Heart left ventricle (tissue), 16 donors: Measurements from ENCODE around the gene COLEC11. TPM values are rescaled to one million over a fixed set of nuclear protein-coding genes. Genes with fewer than 3 reads are reported as not detected.
A peak's percentile ranks its signal among the peaks of the same experiment; 100 is the strongest.

Source experiments
- ATAC-seq, 4 donors: fragments of 200-7000 bp; cut with Tn5 transposase; one replicate each; pipeline ENCODE4 v1.9.1; 2020 to 2022; ENCODE audit warnings: moderate library complexity in 4 of 4, mild to moderate bottlenecking in 3 of 4, moderate number of reproducible peaks in 1 of 4
- DNase-seq, 5 donors: peaks; one replicate each; pipeline ENCODE4 v3.0.0-alpha.2; 2020
- H3K27ac ChIP-seq, 12 donors: fragments of 200-600 bp; sonication (generic) in 4 of 12; one replicate each; pipeline versions ENCODE4 v1.5.0 to v1.8.0; 2016 to 2022; ENCODE audit warnings: mild to moderate bottlenecking in 2 of 12
- H3K27me3 ChIP-seq, 9 donors: fragments of 200-600 bp; sonication (generic) in 2 of 9; one replicate each; pipeline versions ENCODE4 v1.5.1 to v1.8.0; 2016 to 2022; ENCODE audit warnings: mild to moderate bottlenecking in 3 of 9
- H3K36me3 ChIP-seq, 9 donors: fragments of 200-600 bp; sonication (generic) in 2 of 9; one replicate each; pipeline versions ENCODE4 v1.5.0 to v1.8.0; 2018 to 2022; ENCODE audit warnings: mild to moderate bottlenecking in 2 of 9
- H3K4me1 ChIP-seq, 12 donors: fragments of 200-600 bp; sonication (generic) in 4 of 12; one replicate each; pipeline versions ENCODE4 v1.5.0 to v1.8.0; 2016 to 2022; ENCODE audit warnings: mild to moderate bottlenecking in 3 of 12
- H3K4me3 ChIP-seq, 12 donors: fragments of 200-600 bp; sonication (generic) in 4 of 12; one replicate each; pipeline versions ENCODE4 v1.5.0 to v1.8.0; 2017 to 2022; ENCODE audit warnings: mild to moderate bottlenecking in 9 of 12, moderate library complexity in 4 of 12
- H3K9me3 ChIP-seq, 12 donors: fragments of 200-600 bp; sonication (generic) in 4 of 12; one replicate each; pipeline versions ENCODE4 v1.5.0 to v1.8.0; 2016 to 2022; ENCODE audit warnings: mild to moderate bottlenecking in 1 of 12
- CTCF ChIP-seq, 12 donors: fragments of 200-600 bp; sonication (generic) in 4 of 12; IDR thresholded peaks; one replicate each; pipeline versions ENCODE4 v1.5.0 to v1.8.0; 2018 to 2022; ENCODE audit warnings: antibody characterized with exemption in 12 of 12, mild to moderate bottlenecking in 5 of 12
- POLR2A ChIP-seq, 2 donors: fragments of 450-650 bp; IDR thresholded peaks; one replicate each; pipeline ENCODE4 v1.6.1; 2017; ENCODE audit warnings: antibody characterized with exemption in 2 of 2, mild to moderate bottlenecking in 2 of 2, moderate library complexity in 2 of 2
- WGBS, 4 donors: extraction: QIAGEN DNeasy Blood & Tissue Kit in 2 of 4; methylation state at CpG; one replicate each; pipeline versions ENCODE4 v1.1.5 to v1.1.7; 2013 to 2018; 5-methylcytosine and 5-hydroxymethylcytosine counted together
- intact Hi-C, 10 donors: fragments of 100-400 bp; cut with DNase I; formaldehyde crosslinking; loops; one replicate each; pipeline versions ENCODE4 v1.11.1 to v1.14.2; 2022
- polyA plus RNA-seq, 2 donors: library from polyadenylated mRNA; stranded (reverse); fragments of 200-250 nt; gene quantifications; one replicate each; pipeline ENCODE4 v1.2.3, GENCODE V29; 2013
- total RNA-seq, 9 donors: library from RNA; depleted of rRNA in 2 of 9; stranded (reverse); fragments of >200 nt in 2 of 9; fragmentation: NEBNext Ultra II Directional in 3 of 9; extraction: Animal tissue kit (Norgen Biotek cat#: 25700) in 3 of 9; gene quantifications; one replicate each; pipeline versions ENCODE4 v1.1.0 to v1.2.4, GENCODE V29; 2016 to 2023
- donor health status: ischemic (EF 13 %, LVEDD 7.1; RV severe dilation, severe dysfunction).
- donor health status: healthy with polysubstance abuse.
- donor health status: DM: no; HTN: yes; CAD: no.
- donor health status: DM: no; HTN: no; CAD: no.
- donor health status: ischemic (EF 25% LVEDD 6.9; RV normal size, moderate dysfunction).
- donor health status: ischemic (EF 25% LVEDD 5.7; RV mildly dilated, moderate dysfunction).
- donor health status: healthy.
- donor health status: DM: yes; HTN: yes; CAD: no.
- donor health status: ischemic (EF 35%, LVEDD 5.7; RV mildly dilated, moderate dysfunction).
- donor health status: nonischemic (EF 11% LVEDD 7.7; RV severe dilation, severe dysfunction).
- donor health status: DM: yes; HTN: yes; CAD: no.
- donor health status: PGD.
- donor health status: ischemic (EF 29% LVEDD 5.4; RV normal size, mild dysfunction).
- donor health status: nonischemic (EF 23%, LVEDD 6.1; RV moderate dilation, normal function).

COLEC11 gene
- total and polyA plus RNA-seq, 11 donors = 2.3 to 12.5 (median 3.1) TPM

- no peaks in the 10 kb centered on the region for H3K9me3 ChIP-seq
- no peaks in the 10 kb centered on the region for H3K36me3 ChIP-seq
- no peaks in the 10 kb centered on the region for H3K27me3 ChIP-seq
- peaks cover 0 to 18% (median 10%) of the 10 kb centered on the region in 12 donors for H3K4me1 ChIP-seq
- ATAC-seq (no peak), DNase-seq (peak in 2 of 5 donors; percentile 15 to 42)
- no peak overlapping the region for H3K4me3 ChIP-seq
- intact Hi-C loops = loop anchor here in 4 of 10 donors (5.0 to 10.0 kb wide), 2 partner anchors 51 to 224 kb away; partner anchors contain the start of gene COLEC11 (in 3 of the 4)
- H3K27ac ChIP-seq = no peak overlapping the region
- TF ChIP-seq CTCF (IDR thresholded peaks at IDR 0.05) (no peak), POLR2A (IDR thresholded peaks at IDR 0.05) (no peak)
- 90 to 94% (median 93%) methylated on average over 19 to 20 of the region's 20 CpGs for WGBS, 4 donors
Measured at GRCh38 chr2:3648652-3649177, 53.8 kb downstream of the COLEC11 start.

- ATAC-seq (no peak), DNase-seq (peak in 3 of 5 donors; percentile 18 to 51 (median 19))
- no peaks in the 10 kb centered on the region for H3K9me3 ChIP-seq
- H3K4me3 ChIP-seq = no peak overlapping the region
- H3K27ac ChIP-seq = no peak overlapping the region
- H3K4me1 ChIP-seq = peaks cover 0 to 18% (median 10%) of the 10 kb centered on the region in 12 donors
- H3K27me3 ChIP-seq = no peaks in the 10 kb centered on the region
- no peaks in the 10 kb centered on the region for H3K36me3 ChIP-seq
- intact Hi-C loops = loop anchor here in 4 of 10 donors (5.0 to 10.0 kb wide), 2 partner anchors 52 to 225 kb away; partner anchors contain the start of gene COLEC11 (in 3 of the 4)
- WGBS, 4 donors = 82 to 88% (median 85%) methylated on average over 15 to 16 of the region's 16 CpGs
- no peak for TF ChIP-seq CTCF (IDR thresholded peaks at IDR 0.05)
- TF ChIP-seq POLR2A (IDR thresholded peaks at IDR 0.05) = no peak
Measured at GRCh38 chr2:3649581-3649980, 54.7 kb downstream of the COLEC11 start.

- H3K27ac ChIP-seq = no peak overlapping the region
- H3K36me3 ChIP-seq = no peaks in the 10 kb centered on the region
- ATAC-seq (no peak), DNase-seq (peak in 3 of 5 donors; percentile 17 to 62 (median 23))
- H3K4me3 ChIP-seq = no peak overlapping the region
- intact Hi-C loops = loop anchor here (2.0 to 10.0 kb wide), 9 partner anchors 56 to 228 kb away; partner anchors contain the start of genes COLEC11 (in 2 of the 10) and RPS7 (in 2 of the 10)
- TF ChIP-seq POLR2A (IDR thresholded peaks at IDR 0.05) (no peak), CTCF (IDR thresholded peaks at IDR 0.05) (no peak)
- no peaks in the 10 kb centered on the region for H3K9me3 ChIP-seq
- H3K27me3 ChIP-seq = no peaks in the 10 kb centered on the region
- peaks cover 0 to 18% (median 10%) of the 10 kb centered on the region in 12 donors for H3K4me1 ChIP-seq
- 70 to 81% (median 75%) methylated on average over 8 to 20 of the region's 20 CpGs for WGBS, 4 donors
Measured at GRCh38 chr2:3650140-3650920, 55.4 kb downstream of the COLEC11 start.
